ENCODE data around the gene NVL. TPM values are rescaled to one million over a fixed set of nuclear protein-coding genes. Genes with fewer than 3 reads are reported as not detected.

The NVL gene
- total and polyA plus RNA-seq, 2 of the 4 experiments (the other 2 are of a cell fraction) = 16.5 to 18.4 TPM

DNA sequence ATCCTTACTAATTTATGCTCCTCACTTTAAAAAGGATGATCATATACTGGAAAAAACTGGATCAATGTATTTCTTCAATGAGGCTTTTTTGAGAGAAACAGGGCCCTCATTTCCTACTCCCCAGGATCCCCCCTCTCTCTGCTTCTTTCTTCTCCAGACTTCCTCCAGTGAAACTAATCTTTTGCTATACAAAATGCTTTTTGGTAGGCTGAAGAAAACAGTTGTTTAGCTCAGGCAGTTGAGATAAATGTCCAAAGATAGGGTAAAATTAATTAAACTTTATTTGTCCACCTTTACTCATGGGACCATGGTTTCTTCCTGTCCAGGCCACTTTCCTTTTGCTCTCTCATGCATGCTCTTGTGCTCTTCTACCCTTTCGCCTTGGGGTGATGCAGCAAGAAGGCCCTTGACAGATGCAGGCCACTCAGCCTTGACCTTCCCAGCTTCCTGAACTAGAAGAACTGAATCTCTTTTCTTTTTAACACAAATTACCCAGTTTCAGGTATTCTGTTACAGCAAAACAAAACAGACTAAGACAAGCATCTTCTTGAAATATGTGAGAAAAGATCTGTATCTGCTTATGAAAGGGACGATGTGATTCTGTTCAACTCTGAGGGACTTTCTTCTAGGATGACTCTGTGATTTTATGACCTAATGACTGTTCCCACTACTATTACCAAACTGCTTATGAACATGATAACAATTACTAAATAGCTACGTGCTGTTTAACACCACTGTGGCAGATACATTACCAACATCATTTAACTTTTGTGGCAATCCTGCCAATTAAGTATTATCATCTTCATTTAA, 63.7 kb downstream of the NVL start:
- Histone ChIP-seq H4K5ac (ENCODE audit: low read depth, low read length) (no peak overlapping the region), H3K4ac (ENCODE audit: low read depth, low read length) (no peak overlapping the region), H3K9me1 (ENCODE audit: insufficient read depth, low read length) (peaks cover 5% of the 10 kb centered on the region; the same call in 1 of the 2 replicates), H3K9me3 (ENCODE audit: control insufficient read depth, insufficient read depth, low read length) (no peaks in the 10 kb centered on the region), H3K14ac (replicated peaks; ENCODE audit: low read depth, low read length) (no peak overlapping the region), H3K4me2 (ENCODE audit: low read depth, low read length) (no peak overlapping the region), H3K56ac (ENCODE audit: extremely low read depth, insufficient read depth, low read length) (no peak overlapping the region), H2BK20ac (ENCODE audit: low read depth, low read length) (no peak overlapping the region), H2BK120ac (ENCODE audit: low read depth, low read length) (no peak overlapping the region), H4K91ac (ENCODE audit: insufficient read depth, low read depth, low read length) (no peak overlapping the region), H2BK5ac (ENCODE audit: low read depth, low read length, poor library complexity, severe bottlenecking) (no peak overlapping the region), H3K23ac (ENCODE audit: low read depth, low read length) (no peak overlapping the region), H3K36me3 (ENCODE audit: control insufficient read depth, insufficient read depth, low read length) (peaks cover 16% of the 10 kb centered on the region), H3K18ac (ENCODE audit: low read depth, low read length) (no peak overlapping the region), H3K79me1 (ENCODE audit: low read depth in 1 of 2, low read length in 2 of 2) (no peaks in the 10 kb centered on the region; a peak in 1 of 4 replicates), H2AK9ac (replicated peaks; ENCODE audit: low read depth, low read length, poor library complexity) (no peak overlapping the region), H3K4me3 (ENCODE audit: insufficient read depth, low read depth, low read length) (no peak overlapping the region), H2AK5ac (ENCODE audit: low read depth, low read length) (no peak overlapping the region), H3K27ac (ENCODE audit: insufficient read depth, low read length) (no peak overlapping the region), H4K20me1 (ENCODE audit: insufficient read depth, low read length) (no peaks in the 10 kb centered on the region), H3K27me3 (ENCODE audit: control insufficient read depth, insufficient read depth, low read length) (no peaks in the 10 kb centered on the region), H2BK15ac (ENCODE audit: low read depth, low read length) (no peak overlapping the region), H4K8ac (ENCODE audit: low read depth in 2 of 2, low read length in 2 of 2) (no peak overlapping the region), H3K4me1 (ENCODE audit: control insufficient read depth, insufficient read depth, low read length) (no peaks in the 10 kb centered on the region; the same call in 1 of the 2 replicates), H3K9ac (ENCODE audit: low read depth, low read length) (no peak overlapping the region), H2AFZ (replicated peaks; ENCODE audit: low read length, poor library complexity) (no peak overlapping the region)
- DNase-seq = no peak
- intact Hi-C loops (cut with micrococcal nuclease) (no loop called here), in situ Hi-C loops (cut with MboI; ENCODE audit: low sequenced_read_pairs) (no loop called here), dilution Hi-C loops (cut with HindIII; ENCODE audit: low sequenced_read_pairs, unreplicated experiment) (no loop called here)
- CTCF ChIA-PET = interaction anchor here (0.6 kb wide), 1 partner anchor 28 kb away, joined by 4 read pairs; no protein-coding TSS in a partner anchor
- 100% methylated on average over 1 of the region's 3 CpGs; no CpG with 5 or more reads in 1 of the 2 experiments for WGBS, 2 experiments (ENCODE audit: extremely low coverage in 2 of 2, insufficient read length in 1 of 2)
- ATAC-seq (ENCODE audit: low read depth) = no peak
- TF ChIP-seq CTCF (conservative IDR thresholded peaks at IDR 0.05; ENCODE audit: low read depth, low read length) (no peak), ELK1 (IDR thresholded peaks at IDR 0.05; ENCODE audit: borderline replicate concordance, low read depth, low read length) (no peak), RCOR1 (IDR thresholded peaks at IDR 0.05; ENCODE audit: insufficient replicate concordance, low read length) (no peak), FOS (IDR thresholded peaks at IDR 0.05; ENCODE audit: low read depth, low read length) (no peak)
- TF ChIP-seq, protein P1, sequence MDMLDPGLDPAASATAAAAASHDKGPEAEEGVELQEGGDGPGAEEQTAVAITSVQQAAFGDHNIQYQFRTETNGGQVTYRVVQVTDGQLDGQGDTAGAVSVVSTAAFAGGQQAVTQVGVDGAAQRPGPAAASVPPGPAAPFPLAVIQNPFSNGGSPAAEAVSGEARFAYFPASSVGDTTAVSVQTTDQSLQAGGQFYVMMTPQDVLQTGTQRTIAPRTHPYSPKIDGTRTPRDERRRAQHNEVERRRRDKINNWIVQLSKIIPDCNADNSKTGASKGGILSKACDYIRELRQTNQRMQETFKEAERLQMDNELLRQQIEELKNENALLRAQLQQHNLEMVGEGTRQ (IDR thresholded peaks at IDR 0.05; ENCODE audit: low read depth, low read length) = no peak
- no TSS peak for BruUV-seq (replicated peaks)
- POLR2A ChIA-PET (ENCODE audit: unreplicated experiment) = no interaction called here

Measured in IMR-90 (cell line).